Esophagus muscularis mucosa (tissue), 2 donors: Measurements from ENCODE around the gene ZNF425.

ENCODE experiments used
- POLR2A ChIP-seq: fragments of 450-650 bp; IDR thresholded peaks from one replicate; pipeline ENCODE4 v1.6.1; 2017; ENCODE audit warnings: antibody characterized with exemption, moderate library complexity, mild to moderate bottlenecking, low read depth
- POLR2AphosphoS5 ChIP-seq, 2 donors: sonication (generic); formaldehyde crosslinking; IDR thresholded peaks; one replicate each; pipeline ENCODE4 v1.6.1; 2017; ENCODE audit warnings: antibody characterized with exemption in 2 of 2

GRCh38 chr7:149063476-149063875 lies 62.6 kb downstream of the ZNF425 start:
- no peak for TF ChIP-seq POLR2A
- TF ChIP-seq POLR2AphosphoS5 (IDR thresholded peaks at IDR 0.05): no peak
